ENCODE results near the gene TIMM29.
"Not testable (repeated sequence)": the region's sequence is repeated elsewhere in the genome, so short reads cannot be mapped to it uniquely, and the experiment has no call there.

The TIMM29 gene

DNA sequence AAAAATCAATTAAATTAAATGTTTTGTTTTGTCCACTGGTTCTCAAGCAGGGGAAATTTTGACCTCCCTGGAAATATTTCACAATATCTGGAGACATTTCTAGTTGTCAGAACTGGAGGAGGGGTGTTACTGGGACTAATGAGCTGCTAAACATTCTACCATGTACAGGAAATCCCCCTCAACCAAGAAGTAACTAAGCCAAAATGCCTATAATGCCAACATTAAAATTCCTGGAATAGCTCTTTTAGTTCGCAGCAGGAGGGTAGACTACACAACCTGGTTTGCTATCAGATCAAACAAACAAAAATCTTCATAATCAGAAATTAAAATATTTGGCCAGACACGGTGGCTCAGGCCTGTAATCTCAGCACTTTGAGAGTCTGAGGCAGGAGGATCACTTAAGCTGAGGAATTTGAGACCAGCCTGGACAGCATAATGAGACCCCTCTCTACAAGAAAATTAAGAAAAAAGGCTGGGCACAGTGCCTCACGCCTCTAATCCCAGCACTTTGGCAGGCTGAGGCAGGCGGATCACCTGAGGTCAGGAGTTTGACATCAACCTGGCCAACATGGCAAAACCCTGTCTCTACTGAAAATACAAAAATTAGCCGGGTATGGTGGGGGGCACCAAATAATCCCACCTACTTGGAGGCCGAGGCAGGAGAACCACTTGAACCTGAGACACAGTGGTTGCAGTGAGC, 18.5 kb downstream of the TIMM29 start:
- no peak for DNase-seq

DNA sequence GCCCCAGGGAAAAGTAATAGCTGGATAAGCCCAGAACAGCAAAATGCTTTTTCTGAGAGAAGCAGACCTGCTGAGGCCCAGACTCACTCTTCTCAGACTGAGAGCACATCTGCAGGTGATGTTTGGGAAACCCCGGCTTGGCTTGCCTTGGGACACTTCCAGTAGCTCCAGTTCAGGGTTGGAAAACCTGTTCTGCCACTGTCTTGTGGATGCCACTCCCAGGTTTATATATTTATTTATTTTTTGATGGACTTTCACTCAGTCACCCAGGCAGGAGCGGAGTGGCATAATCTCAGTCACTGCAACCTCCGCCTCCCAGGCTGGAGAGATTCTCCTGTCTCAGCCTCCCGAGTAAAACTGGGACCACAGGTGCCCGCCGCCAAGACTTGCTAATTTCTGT, 24.2 kb downstream of the TIMM29 start:
- no peak for DNase-seq

DNA sequence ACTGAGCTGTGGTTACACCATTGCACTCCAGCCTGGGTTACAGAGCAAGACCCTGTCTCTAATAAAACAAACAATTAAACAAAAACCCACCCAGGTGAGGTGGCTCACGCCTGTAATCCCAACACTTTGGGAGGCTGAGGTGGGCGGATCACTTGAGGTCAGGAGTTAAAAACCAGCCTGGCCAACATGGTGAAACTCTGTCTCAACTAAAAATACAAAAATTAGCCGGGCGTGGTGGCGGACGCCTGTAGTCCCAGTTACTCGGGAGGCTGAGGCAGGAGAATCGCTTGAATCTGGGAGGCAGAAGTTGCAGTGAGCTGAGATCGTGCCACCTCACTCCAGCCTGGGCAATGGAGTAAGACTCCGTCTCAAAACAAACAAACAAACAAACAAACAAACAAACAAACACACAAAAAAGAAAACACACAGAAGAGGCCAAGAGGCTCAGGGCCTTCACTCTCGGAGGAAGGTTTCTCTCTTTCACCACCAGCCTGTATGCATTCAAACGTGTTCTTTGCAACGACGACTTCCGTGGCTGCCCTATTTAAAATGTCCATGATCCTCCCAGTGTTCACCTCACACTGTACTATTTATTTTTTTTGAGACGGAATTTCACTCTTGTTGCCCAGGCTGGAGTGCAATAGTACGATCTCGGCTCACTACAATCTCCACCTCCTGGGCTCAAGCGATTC, 30.8 kb downstream of the TIMM29 start:
- not testable (repeated sequence) for DNase-seq

DNA sequence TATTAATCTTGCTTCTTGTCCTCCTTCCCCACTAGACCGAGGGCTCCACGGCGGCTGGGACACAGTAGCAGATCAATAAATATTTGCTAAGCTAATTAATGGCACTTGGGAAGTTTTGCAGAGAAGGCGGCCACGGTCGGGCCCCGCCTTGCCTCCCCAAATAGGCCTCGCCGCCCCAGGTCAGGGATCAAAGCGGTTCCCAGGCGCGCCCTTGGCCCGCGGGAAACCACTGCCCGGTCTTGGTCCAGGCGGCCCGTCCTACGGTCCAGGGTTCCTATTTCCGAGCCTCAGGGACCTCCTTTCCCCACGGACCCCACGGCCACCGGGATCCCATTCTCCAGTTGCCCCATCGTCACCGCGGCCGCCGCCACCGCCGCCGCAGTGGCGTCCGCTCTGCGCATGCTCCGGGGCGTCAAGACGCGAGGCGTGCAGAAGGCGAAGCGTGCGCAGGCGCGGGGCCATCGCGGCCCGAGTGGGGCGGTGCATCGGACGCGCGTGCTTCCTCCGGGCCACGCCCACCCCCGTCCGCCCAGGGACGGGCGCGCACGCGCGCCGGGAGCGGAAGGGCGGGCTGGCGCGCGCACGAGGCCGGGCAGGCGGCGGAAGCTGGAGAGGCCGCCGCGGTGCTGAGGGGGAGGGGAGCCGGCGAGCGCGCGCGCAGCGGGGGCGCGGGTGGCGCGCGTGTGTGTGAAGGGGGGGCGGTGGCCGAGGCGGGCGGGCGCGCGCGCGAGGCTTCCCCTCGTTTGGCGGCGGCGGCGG, 31.9 kb downstream of the TIMM29 start, which contains the start of gene SMARCA4:
Gene SMARCA4, plus strand, starts transcription at position 717 of the 759 bp plus-strand sequence. CDS start 23,122 bp downstream, outside the sequence.
- peak; percentile 98 for DNase-seq

DNA sequence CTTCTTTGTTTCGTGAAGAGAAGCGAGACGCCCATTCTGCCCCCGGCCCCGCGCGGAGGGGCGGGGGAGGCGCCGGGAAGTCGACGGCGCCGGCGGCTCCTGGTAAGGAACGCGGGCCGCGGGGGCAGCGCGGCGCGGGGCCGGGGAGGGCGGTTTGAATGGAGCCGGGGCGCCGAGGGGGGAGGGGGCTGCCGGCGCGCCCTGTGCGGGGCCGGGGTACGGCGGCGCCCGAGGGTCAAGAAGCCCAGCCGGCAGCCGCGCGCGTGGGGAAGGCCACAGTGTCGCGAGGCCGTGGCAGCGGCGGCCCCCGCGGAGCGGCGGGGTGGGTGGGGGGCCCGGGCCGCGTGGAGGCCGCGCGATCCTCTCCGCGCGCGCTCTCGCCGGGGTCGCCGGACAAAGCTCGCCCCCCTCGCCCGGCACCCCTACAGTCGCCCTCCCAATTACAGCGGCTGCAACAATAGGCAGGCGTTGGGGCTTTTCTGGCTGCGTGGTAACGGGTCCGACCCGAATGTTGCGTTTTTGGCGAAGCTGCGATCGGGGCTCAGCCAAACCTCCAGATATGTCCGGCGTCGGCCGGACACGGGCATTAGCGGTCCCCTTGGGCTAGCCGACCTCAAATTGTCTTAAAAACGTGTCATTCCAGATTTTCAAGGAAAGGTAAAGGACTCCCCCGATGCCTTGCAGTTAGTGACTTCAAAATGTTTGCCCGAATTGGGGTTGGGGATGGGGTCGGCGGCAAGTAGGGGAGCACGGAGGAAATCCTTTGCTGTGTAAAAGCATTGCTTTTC, 32.7 kb downstream of the TIMM29 start:
- peak; percentile 9 for DNase-seq

DNA sequence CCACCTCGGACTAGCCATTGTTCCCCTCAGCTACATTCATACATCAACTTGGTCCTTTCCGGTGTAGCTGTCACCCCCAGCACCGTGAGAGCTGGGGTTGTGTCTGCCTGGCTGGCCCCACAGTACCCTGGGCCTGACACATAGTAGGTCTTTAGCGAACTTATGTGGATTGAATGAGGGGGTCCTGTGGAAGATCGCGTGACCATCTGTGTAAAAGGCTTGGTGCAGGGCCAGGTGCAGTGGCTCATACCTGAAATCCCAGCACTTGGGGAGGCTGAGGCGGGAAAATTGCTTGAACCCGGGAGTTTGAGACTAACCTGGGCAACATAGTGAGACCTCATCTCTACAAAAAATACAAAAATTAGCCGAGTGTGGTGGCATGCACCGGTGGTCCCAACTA, 34.3 kb downstream of the TIMM29 start:
- DNase-seq, result no peak

DNA sequence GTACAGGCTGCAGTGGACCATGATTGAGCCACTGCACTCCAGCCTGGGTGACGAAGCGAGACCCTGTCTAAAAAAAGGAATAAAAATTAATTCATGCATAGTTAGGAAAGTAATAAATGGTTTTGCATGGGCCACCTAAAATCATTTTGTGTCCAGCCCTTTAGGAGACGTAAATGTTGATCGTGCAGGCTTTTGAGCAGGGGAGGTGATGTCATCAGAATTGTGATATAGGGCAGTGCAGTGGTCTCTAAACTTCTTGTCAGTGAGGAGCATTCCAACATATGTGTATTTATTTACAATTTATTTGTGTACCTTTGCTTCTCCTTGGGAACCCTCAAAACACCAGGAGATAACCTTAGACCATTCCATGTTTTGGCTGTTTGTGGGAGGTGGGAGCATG, 35.3 kb downstream of the TIMM29 start:
- DNase-seq, result no peak

DNA sequence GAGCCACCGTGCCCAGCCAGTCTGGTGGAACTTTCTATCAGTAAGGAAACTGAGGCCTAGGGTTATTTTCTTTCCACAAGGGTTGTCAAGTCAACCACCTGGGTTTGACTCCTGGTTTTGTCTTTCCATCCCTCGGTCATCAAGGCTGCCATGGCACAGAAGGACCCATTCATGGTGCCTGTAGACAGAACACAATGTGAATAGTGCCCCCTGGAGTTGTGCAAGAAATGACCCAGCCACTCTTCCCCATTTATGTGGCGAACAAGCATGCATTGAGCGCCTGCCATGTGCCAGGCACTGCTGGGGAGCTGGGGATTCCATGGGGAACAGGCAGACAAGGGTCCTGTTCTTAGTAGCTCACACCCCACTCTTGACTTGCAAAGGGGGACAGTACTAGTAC, 36.3 kb downstream of the TIMM29 start:
- no peak for DNase-seq

DNA sequence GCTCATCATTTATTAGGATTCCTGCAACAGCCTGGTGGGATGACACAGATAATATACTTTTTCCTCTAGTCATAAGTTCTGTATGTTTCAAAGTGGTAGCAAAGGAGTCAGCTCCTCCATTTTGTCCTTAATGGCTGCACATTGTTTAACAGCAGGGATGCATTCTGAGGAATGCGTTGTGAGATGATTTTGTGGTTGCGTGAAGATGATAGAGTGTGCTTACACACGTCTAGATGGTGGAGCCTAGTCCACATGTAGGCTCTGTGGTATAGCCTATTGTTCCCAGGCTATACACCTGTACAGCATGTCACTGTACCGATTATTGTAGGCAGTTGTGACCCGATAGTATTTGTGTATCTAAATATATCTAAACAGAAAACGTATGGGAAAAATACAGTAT, 36.8 kb downstream of the TIMM29 start:
- DNase-seq, result no peak

DNA sequence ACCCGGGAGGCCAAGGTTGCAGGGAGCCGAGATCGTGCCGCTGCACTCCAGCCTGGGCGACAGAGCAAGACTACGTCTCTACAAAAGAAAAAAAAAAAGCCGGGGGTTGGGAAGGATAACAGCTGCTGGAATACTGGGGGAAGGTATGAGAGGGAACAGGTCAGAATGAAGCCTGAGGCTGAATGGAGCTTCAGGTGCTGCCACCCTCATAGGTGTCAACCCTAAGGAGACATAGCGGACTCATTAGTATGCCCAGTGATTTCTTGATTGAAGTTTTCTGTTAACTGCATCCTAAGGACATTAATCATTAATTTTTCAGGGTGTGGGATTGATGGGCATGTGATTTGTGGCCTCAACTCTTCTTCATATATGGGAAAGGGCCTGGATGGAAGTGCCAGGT, 38.2 kb downstream of the TIMM29 start:
- no peak for DNase-seq

DNA sequence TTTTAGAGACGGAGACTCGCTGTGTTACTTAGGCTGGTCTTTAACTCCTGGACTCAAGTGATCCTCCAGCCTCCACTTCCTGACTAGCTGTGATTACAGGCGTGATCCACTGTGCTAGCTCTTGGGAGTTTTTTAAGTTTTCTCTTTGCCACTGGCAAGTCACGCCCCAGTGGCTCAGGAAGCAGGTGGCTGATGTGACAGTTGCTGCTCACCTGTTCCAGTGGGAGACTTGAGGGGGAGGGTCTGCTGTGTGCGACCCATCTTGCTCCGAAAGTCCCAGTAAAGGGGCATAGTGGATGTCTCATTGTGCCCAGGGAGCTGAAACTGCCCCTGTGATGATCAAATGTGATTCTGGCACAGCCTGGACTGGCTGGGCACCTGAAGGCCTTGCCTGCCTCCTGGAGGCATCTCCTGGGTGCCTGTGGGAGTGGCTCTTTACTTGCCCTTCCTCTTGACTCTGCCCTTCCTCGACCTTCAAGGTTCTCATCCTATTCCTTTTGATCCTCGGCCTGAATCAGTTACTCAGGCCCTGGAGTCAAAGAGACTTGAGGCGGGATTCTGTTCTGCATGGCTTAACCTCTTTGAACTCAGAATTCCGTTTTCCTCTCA, 40.0 kb downstream of the TIMM29 start:
- DNase-seq, result no peak

DNA sequence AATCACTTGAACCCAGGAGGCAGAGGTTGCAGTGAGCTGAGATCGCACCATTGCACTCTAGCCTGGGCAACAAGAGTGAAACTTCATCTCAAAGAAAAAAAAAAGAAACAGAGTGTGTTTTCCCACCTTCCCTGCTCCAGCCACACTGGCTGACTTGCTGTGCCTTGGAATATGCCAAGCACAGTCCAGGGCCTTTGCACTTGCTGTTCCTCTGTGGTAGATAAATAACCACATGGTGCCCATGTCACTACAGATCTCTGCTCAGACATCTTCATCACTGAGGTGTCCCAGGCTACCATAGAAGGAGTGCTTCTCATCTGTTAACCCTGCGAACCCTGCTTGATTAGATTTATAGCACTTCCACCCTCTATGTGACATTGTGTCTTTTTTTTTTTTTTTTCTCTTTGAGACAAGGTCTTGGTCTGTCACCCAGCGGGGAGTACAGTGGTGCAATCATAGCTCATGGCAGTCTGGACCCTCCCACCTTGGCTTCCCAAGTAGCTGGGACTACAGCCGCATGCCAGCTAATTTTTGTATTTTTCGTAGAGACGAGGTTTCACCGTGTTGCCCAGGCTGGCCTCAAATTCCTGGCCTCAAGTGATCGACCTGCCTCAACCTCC, 42.6 kb downstream of the TIMM29 start:
- no peak for DNase-seq

DNA sequence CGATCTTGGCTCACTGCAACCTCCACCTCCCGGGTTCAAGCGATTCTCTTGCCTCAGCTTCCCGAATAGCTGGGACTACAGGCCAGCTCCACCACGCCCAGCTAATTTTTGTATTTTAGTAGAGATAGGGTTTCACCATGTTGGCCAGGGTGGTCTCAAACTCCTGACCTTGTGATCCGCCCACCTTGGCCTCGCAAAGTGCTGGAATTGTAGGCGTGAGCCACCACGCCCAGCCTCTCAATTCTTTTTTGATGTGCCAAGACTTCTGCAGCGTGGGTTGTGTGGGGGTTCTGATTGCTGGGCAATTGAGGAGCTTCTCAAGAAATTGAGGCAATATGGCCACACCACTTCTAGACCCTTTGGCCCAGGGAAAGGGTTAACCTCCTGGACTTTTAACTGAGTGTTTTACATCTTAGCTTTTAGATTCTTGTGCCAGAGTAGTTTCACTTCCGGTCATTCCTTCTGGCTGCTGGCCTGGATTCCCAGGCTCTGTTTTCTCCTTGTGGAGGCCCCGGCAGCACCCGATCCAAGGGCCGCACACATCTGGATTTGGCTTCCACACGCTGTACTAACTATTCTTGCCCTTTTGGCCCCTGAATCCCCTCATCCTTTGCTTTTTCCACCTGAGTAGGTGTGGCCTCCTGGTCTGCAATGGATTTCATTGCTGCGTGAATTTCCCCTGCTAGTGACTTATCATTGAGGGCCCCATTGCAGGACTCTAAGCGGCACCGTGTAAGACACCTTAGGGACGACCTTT, 46.9 kb downstream of the TIMM29 start:
- DNase-seq, result no peak

DNA sequence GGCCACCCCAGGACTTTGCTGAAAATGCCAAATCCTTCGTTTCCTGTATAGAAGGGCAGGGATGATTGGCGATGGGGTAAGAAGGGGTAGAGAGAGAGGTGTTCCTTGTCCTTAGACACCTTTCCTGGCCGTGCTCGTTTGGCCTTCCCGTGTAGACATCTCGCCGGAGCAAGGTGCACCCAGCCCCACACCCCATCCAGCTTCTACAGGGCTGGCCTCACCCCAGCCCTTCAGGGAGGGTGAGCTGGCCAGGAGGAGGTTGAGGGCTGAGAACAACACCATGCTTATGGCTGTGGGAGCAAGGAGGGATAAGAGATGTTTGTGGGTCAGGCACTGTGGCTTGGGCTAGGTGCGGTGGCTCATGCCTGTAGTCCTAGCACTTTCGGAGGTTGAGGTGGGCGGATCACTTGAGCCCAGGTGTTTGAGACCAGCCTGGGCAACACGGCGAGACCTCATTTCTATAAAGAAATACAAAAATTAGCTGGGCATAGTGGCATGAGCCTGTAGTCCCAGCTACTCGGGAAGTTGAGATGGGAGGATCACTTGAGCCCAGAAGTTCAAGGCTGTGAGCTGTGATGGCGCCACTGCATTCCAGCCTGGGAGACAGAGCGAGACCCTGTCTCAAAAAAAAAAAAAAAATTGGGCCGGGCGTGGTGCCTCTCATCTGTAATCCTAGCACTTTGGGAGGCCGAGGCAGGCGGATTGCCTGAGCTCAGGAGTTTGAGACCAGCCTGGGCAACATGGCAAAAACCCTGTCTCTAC, 47.7 kb downstream of the TIMM29 start:
- DNase-seq, result no peak

DNA sequence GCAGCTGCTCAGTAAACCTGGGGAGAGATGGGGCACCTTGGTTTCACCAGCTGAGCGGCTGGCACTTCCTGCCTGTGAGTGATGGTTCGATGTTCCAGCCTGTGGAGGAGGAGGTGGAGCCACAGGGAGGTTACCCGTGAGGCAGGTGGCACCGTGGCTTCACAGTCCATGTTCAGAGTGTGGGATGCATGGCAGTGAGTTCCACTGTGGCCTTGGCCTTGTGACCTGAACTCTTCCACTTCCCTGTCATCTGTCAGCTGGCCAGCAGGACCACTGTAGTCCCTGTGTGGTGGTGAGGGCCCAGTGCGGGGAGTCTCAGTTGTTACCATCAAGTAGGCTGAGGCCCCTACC, 49.1 kb downstream of the TIMM29 start:
- no peak for DNase-seq
